ES-I3 (cell line): Measurements from ENCODE around the gene TMEM63C.

Experiments
- H3K36me3 ChIP-seq: 2 replicates; pipeline ENCODE4 v1.6.1; 2013; ENCODE audit warnings: mild to moderate bottlenecking, low read length, control low read depth, moderate library complexity; ENCODE audit not compliant: insufficient read depth
- H3K4me1 ChIP-seq: 2 replicates; pipeline ENCODE4 v1.6.1; 2013; ENCODE audit warnings: mild to moderate bottlenecking, control low read depth, low read length; ENCODE audit not compliant: insufficient read depth
- H3K9ac ChIP-seq: 2 replicates; pipeline ENCODE4 v1.6.1; 2013; ENCODE audit warnings: low read depth, mild to moderate bottlenecking, low read length, moderate library complexity
- H3K9me3 ChIP-seq: 2 replicates; pipeline ENCODE4 v1.6.1; 2013; ENCODE audit warnings: mild to moderate bottlenecking, low read length, moderate library complexity; ENCODE audit not compliant: control insufficient read depth, insufficient read depth

Gene TMEM63C

DNA sequence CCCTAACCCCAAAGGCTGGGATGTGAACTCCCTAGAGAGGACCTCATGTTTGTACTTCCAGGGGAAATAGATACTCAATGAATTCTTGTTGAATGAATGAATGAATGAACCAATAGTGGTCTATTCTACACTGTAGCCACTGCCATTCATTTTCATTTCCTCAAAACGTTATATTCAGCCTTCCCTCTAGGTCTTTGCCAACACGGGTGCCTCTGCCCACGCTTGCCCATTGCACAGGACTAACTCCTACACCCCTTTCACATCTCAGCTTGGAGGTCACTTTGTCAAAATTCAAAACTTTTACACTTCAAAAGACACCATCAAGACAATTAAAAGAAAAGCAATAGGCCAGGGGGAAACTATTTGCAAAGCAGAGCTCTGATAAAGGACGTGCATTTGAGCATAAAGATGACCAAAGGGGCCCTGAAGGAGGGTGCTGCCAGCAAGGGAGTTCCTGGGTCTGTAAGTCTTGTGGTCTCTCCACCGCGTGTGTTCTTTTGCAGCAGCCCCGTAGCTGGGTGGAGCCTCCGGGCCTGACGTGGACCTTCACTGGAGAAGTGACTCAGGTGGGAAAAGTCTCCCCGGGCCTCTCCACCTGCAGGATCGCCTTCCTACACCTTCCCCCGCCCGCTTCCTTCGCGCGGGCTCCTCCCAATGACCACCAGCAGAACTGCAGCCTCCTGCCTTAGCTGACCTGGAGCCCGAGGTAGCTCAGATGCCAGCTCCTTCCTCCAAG lies 31.5 kb downstream of the TMEM63C start:
- H3K4me1 ChIP-seq = no peaks in the 10 kb centered on the region

DNA sequence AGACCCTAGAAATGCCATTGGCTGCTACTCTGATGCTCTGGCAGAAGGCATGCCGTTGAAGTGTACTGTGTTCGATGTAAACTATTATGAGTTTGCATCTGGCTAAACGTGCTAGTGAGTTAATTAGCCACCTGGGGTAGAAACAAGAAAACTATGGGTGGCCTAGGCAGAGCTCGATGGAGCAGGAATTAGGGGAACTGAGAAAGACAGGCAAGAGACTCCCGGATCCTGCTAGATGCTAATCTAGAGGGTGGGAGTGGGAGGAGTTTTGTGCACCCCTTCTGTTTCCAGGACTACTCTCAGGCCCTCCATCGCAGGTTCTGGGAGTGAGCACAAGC lies 32.0 kb downstream of the TMEM63C start:
- H3K4me1 ChIP-seq = no peaks in the 10 kb centered on the region
- H3K9me3 ChIP-seq = no peaks in the 10 kb centered on the region
- no peaks in the 10 kb centered on the region for H3K36me3 ChIP-seq
- H3K9ac ChIP-seq = no peak overlapping the region

More for the DNA sequence above, 31.5 kb downstream of the TMEM63C start:
- Histone ChIP-seq H3K9ac (no peak overlapping the region), H3K36me3 (no peaks in the 10 kb centered on the region), H3K9me3 (no peaks in the 10 kb centered on the region)

DNA sequence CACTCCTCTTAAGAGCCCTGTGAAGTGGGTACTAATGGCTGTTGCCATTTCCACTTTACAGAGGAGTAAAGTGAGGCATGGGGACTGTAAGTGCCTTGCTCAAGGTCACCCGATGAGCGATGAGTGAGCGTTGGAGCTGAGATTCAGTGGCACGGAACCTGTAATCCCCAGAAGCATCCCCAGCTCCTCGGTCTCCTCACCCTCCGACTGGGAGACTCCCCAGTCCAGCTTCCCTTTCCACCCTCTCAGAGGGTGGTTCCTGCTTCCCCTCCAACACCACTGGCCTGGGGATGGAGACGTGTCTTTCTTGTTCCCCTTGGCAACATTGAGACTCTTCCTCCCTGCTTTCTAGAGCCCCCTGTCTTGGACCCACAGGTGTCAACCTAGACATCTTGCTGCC lies 32.6 kb downstream of the TMEM63C start:
- H3K9me3 ChIP-seq = no peaks in the 10 kb centered on the region
- no peak overlapping the region for H3K9ac ChIP-seq
- H3K4me1 ChIP-seq = 0 out of 2 replicates have a peak, but pooled peaks cover 1% of the 10 kb centered on the region
- no peaks in the 10 kb centered on the region for H3K36me3 ChIP-seq

DNA sequence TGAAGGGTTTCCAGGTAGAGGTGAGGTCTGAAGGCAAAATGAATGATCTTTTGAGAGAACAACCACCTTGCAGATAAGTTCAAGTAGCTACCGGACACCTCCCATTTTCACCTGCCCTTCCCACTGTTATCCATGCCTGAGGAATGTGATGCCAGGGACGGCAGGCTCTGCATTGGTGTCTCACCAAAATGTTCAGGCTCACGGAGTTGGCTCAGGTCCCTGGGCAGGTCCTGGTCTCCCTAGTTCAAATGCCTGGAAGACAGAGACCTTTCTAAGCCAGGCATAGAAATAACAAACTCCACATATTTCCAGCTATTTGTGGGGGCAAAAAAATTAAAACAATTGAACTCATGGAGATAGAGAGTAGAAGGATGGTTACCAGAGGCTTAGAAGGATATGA lies 36.0 kb downstream of the TMEM63C start:
- H3K9me3 ChIP-seq = no peaks in the 10 kb centered on the region

DNA sequence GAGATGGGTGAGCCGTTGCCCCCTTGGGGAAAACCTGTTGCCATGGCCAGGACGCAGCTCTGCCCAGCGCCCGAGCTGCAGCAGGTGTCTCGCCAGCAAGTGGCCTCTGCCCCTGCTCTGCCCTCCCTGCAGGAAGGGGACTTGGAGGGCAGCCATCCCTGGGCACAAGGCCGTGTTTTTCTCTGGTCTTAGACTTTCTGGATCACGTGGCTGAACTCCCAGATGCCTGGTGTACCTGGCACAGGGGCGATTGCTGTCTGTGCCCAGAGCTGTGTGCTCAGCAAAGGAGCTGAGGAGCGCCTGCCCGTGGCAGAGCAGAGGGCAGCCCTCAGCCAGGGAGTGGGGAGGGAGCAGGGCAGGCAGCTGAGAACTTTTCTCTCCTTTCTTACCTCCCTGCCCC lies 38.0 kb downstream of the TMEM63C start:
- no peaks in the 10 kb centered on the region for H3K9me3 ChIP-seq
- no peak overlapping the region for H3K9ac ChIP-seq
- H3K4me1 ChIP-seq = peaks cover 36% of the 10 kb centered on the region
- no peaks in the 10 kb centered on the region for H3K36me3 ChIP-seq

More for the DNA sequence above, 36.0 kb downstream of the TMEM63C start:
- no peaks in the 10 kb centered on the region for H3K36me3 ChIP-seq
- peaks cover 21% of the 10 kb centered on the region for H3K4me1 ChIP-seq
- no peak overlapping the region for H3K9ac ChIP-seq

DNA sequence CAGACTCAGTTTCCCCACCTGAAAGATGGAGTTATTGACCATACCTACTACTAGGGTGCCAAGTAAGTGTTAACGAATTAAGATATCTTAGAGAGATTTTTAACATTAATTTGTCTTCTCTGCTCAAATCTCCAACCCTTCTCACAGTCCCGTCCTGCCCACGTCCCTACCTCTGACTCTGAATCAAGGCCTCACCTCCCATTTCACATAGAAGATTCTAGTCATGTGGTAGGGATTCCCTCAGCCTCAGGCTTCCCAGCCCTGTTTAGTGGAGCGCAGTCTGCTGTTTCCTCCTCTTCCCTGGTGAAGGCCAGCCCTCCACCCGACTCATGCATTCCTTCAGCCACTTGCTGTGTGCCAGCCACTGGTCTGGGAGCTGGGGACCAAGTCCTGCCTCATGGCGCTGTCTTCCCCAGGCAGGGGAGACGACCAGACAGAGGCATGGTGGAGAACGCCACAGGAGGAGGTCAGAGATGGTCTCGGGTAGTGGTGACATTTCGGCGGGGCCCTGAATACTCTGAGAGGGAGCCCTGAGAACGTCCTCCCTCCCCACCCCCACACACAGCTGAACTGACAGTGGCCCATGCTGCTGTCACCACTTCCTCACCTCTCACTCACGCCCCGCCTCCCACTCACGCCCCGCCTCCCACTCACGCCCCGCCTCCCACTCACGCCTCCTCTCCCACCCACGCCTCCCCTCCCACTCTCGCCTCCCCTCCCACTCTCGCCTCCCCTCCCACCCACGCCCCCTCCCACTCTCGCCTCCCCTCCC lies 38.8 kb downstream of the TMEM63C start:
- Histone ChIP-seq H3K4me1 (peaks cover 43% of the 10 kb centered on the region), H3K9ac (no peak overlapping the region), H3K9me3 (no peaks in the 10 kb centered on the region), H3K36me3 (no peaks in the 10 kb centered on the region)

DNA sequence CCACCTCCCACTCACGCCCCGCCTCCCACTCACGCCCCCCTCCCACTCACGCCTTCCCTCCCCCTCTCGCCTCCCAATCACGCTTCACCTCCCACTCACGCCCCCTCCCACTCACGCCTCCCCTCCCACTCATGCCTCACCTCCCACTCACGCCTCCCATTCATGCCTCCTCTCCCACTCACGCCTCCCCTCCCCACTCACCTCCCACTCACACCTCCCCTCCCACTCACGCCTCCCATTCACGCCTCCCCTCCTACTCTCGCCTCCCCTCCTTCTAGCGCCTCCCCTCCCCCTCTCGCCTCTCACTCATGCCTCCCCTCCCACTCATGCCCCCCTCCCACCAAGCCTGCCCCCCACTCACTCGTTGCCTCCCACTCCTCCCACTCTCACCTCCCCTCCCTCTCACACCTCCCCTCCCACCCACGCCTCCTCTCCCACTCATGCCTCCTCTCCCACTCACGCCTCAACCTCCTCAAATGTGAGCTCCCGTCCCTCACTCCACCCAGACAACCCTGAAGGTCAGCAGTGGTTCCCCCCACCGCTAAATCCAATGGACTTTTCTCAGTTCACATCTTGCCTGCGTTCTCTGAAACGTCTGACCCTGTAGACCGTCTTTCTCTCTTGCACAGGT lies 39.8 kb downstream of the TMEM63C start:
- no peaks in the 10 kb centered on the region for H3K9me3 ChIP-seq
- no peaks in the 10 kb centered on the region for H3K36me3 ChIP-seq
- H3K9ac ChIP-seq = no peak overlapping the region
- H3K4me1 ChIP-seq = peaks cover 48% of the 10 kb centered on the region

DNA sequence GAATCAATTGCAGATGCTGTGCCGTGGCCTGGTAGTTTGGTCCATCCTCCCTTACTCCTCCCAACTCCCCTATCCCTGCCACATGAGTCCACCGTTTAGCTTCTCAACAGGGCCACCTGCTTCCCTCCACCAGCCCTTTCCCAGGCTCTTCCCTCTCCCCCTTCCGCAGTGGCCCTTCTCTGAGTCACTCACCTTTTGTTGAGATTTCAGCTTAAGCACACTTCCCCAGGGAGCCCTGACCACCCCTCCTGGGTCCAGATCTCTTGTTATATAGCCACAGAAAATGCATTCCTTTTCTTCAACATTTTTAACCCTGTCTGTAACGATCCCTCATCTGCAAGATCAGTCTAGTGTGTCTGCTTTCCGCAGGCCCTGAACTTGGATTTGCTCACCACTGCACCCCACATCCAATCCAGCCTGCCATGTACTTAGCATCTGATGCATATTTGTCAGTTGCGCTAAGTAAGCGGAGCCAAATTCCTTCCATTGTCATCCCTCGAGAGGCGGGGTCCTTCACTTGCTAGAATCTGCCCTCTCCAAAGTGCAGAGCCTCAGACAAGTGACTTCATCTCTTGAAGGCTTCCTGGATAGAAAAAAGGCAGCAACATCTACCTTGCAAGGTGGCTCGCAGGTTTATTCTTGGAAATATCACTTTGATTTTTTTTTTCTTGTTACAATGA lies 41.1 kb downstream of the TMEM63C start:
- Histone ChIP-seq H3K4me1 (peaks cover 48% of the 10 kb centered on the region), H3K9ac (no peak overlapping the region; the same call in 1 of the 2 replicates), H3K9me3 (no peaks in the 10 kb centered on the region), H3K36me3 (no peaks in the 10 kb centered on the region)

DNA sequence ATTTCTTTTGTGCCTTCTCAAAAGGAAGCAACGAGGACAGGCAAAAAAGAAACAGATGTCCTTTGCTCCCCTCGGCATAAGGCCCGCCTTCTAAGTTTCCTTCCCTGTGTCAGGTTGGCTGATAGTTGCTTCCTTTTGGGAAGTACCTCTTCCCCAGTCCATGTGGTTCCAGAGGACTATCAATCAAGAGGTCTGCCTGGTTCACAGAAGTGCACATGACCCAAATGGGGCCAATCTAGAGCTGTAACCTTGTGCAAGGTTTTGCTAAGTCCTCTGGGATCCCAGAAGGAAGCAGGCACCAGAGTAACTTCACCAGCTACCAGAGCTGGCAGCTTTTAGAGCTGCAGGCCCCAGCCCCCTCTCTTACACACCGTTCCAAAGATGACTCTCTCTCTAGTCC lies 42.6 kb downstream of the TMEM63C start:
- H3K36me3 ChIP-seq = no peaks in the 10 kb centered on the region
- peaks cover 47% of the 10 kb centered on the region for H3K4me1 ChIP-seq
- H3K9ac ChIP-seq = no peak overlapping the region
- no peaks in the 10 kb centered on the region for H3K9me3 ChIP-seq

DNA sequence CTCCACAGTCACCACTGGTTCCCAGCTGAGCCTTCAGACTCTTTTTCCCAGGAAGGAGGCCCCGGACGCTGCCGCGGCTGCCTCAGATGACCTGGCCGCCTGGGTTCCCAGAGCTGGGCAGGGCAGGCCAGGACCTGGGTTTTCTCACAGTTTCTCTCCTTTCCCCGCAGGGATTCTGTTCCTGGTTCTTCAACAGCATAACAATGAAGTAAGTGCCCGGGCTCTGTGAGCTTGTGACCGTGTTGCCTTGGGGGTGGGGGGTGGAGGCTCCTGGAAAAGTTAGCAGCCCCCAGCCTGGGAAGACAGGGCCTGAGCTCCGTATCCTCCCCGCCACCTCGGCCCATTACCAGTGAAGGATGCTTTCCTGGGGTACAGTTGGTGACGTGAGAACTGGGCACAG lies 43.7 kb downstream of the TMEM63C start:
- H3K9ac ChIP-seq = no peak overlapping the region
- H3K4me1 ChIP-seq = peaks cover 37% of the 10 kb centered on the region
- no peaks in the 10 kb centered on the region for H3K9me3 ChIP-seq
- no peaks in the 10 kb centered on the region for H3K36me3 ChIP-seq

DNA sequence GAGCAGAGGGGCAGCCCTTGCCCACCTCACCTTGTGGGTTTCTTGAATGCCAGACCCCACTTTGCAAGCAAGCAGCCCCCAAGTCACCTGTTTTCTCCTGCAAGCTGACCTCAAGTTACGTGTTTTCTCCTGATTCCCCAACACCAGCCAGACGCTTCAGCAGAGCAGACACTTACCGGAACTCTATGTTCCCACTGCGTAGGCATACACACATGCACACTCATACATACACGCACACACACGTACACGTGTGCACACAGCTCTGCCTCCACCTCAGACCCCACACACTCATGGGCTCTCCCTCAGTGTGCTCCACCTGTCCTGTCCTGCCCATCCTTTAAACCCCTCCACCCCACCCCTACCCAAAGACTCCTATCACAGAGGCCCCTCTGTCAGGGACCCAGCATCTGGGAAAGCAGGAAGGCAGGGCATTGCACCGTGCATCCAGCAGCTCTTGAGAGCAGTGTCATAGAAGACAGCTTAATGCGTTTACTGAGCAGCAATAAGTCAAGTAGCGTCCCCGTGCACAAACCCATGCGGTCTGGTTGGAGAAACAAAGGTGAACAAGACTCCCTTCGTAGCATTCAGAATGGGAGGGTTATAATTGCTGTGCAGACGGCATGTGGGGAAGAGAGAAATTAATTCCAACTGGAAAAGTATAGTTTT lies 44.4 kb downstream of the TMEM63C start:
- peaks cover 34% of the 10 kb centered on the region for H3K4me1 ChIP-seq
- no peaks in the 10 kb centered on the region for H3K36me3 ChIP-seq
- no peak overlapping the region for H3K9ac ChIP-seq
- H3K9me3 ChIP-seq = no peaks in the 10 kb centered on the region

DNA sequence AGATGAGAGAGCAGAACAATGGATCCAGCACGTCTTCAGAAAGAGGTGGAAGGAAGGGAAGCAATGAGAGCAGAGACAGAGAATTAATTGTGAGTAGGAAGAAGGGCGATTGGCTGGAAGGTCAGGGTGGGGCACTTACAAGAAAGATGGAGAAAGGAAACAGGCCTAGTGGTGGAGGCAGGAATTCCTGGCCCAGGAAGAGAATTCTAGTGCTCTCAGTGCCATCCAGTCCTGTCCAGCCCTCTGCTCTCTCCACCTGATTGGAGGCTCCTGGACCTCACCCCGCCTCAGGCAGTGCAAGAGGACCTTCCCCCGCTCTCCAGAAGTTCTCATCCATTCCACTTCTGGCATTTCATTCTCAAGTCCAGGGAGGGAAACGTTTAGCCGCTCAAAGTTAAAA lies 46.5 kb downstream of the TMEM63C start:
- H3K9ac ChIP-seq = no peak overlapping the region
- no peaks in the 10 kb centered on the region for H3K36me3 ChIP-seq
- H3K4me1 ChIP-seq = peaks cover 27% of the 10 kb centered on the region
- H3K9me3 ChIP-seq = no peaks in the 10 kb centered on the region

DNA sequence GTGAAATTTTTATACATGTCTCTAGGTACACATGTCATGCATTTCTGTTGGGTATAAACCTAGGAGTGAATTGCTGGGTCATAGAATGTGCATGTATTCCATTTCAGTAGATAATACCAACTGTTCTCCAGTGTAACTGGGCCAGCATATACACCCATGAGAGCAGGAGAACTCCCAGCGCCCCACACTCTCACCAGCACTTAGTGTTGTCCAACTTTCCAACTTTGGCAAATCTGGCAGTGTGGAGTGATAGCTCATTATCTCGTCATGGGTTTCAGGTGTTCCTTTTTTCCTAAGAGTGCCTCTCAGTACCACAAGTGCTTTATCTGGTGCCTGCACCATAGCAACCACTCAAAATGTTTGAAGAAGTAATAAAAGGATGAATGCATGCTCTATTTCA lies 49.3 kb downstream of the TMEM63C start:
- H3K36me3 ChIP-seq = no peaks in the 10 kb centered on the region
- H3K4me1 ChIP-seq = no peaks in the 10 kb centered on the region
- H3K9me3 ChIP-seq = no peaks in the 10 kb centered on the region
- H3K9ac ChIP-seq = no peak overlapping the region

DNA sequence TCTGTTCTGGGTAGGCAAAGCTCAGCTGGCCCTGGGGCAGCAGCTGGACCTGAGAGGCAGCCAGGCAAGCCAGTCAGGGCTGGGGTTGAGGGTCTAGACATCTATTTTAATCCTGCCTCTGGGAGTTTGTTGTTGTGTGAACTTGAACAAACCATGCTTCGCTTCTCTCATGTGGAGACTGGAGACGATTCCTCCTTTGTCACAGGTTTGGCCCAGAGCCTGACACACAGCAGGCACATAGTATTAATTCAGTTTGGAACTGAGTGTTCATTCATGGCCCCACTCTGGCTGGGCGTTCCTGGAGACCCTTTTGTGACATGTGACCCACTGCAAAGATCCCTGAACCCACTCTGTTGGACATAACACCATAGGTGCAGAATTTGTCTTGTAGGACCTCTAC lies 50.1 kb downstream of the TMEM63C start:
- Histone ChIP-seq H3K36me3 (no peaks in the 10 kb centered on the region), H3K9ac (no peak overlapping the region), H3K4me1 (no peaks in the 10 kb centered on the region), H3K9me3 (no peaks in the 10 kb centered on the region)
